GM19467 (cell line): Measurements from ENCODE around the gene ZFYVE9.
"Not testable (repeated sequence)": the region's sequence is repeated elsewhere in the genome, so short reads cannot be mapped to it uniquely, and the experiment has no call there.

ENCODE experiments used
- ATAC-seq: cut with Tn5 transposase; IDR thresholded peaks from one replicate; pipeline ENCODE4 v1.9.1; 2021; ENCODE audit warnings: mild to moderate bottlenecking, moderate library complexity; ENCODE audit not compliant: unreplicated experiment

Gene ZFYVE9

GRCh38 chr1:52141513-52142219 lies at the start of gene ZFYVE9:
Gene ZFYVE9 (plus strand): TSS chr1:52142089. CDS start chr1:52233207, 91,118 bp downstream.
- peak; percentile 63 for ATAC-seq

DNA sequence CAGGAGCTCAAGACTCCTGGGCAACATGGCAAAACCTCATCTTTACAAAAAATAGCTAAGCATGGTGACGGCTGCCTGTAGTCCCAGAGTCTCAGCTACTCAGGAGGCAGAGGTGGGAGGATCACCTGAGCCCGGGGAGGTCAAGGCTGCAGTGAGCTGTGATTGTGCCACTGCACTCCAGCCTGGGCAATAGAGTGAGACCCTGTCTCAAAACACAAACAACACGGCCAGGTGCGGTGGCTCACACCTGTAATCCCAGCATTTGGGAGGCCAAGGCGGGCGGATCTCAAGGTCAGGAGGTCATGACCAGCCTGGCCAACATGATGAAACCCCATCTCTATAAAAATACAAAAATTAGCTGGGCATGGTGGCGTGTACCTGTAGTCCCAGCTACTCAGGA lies 47.6 kb upstream of the ZFYVE9 start:
- not testable (repeated sequence) for ATAC-seq

GRCh38 chr1:52096216-52096615 lies 45.7 kb upstream of the ZFYVE9 start:
- ATAC-seq: no peak

DNA sequence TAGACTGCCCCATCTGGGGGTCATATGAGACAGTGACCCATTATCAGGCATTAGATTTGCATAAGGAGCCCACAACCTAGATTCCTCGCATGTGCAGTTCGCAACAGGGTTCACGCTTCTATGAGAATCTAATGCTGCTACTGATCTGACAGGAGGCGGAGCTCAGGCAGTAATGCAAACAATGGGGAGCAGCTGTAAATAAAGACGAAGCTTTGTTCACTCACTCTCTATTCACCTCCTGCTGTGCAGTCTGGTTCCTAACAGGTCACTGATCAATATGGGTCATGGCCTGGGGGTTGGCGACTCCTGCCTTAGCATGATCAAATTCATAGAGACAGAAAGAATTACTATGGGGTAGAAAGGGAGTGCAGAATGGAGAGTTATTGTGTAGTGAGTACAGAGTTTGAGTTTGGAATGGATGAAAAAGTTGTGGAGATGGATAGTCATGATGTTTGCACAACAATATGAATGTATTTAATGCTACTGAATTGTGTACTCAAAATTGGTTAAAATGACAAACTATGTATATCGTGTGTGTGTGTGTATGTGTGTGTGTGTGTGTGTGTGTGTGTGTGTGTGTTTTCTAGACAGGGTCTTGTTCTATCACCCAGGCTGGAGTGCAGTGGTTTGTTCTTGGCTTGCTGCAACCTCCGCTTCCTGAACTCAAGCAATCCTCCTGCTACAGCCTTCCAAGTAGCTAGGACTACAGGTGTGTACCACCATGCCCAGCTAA lies 43.6 kb upstream of the ZFYVE9 start:
- no peak for ATAC-seq

DNA sequence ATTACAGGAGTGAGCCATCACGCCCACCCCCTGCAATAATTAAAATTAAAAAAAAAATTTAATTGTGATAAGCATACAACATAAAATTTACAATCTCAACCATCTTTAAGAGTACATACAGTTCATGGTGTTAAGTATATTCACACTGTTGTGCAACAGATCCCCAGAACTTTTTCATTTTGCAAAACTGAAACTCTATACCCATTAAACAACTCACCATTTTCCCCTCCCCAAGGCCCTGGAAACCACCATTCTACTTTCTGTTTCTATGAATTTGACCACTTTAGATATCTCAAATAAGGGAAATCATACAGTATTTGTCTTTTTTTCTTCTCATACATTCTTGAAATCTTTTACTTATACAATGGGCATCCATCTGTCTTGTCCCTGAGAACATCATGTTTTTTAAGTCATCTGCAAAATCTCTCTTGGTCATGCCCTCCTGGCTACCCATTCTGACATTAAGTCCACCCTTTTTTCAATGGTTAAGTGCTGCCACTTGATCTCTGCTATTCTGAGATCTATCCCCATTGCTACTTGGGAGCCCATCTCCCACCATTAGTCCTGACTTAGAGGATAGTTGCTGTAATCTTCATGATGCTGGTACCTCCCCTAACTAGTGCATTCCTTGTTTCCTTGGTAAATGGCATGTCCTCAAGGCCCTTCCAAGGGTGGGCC lies 39.4 kb upstream of the ZFYVE9 start:
- ATAC-seq: peak; percentile 67

DNA sequence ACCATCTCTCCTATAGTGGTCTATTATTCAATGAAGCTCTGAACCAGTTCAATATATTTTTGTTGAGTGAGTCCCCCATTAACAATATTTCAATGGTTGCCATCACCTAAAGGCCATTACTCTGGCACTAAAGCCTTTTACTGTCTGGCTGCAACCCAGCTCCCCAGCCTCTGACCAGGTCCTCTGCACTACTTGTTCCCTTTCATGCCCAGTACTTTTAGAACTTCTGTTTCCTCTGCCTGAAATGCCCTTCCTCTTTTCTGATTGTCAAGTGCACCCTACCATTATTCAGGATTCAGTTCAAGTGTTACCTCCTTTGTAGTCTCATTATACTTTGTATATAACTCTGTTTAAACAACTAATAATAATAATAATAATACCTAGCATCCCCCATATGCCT lies 30.4 kb upstream of the ZFYVE9 start:
- no peak for ATAC-seq

DNA sequence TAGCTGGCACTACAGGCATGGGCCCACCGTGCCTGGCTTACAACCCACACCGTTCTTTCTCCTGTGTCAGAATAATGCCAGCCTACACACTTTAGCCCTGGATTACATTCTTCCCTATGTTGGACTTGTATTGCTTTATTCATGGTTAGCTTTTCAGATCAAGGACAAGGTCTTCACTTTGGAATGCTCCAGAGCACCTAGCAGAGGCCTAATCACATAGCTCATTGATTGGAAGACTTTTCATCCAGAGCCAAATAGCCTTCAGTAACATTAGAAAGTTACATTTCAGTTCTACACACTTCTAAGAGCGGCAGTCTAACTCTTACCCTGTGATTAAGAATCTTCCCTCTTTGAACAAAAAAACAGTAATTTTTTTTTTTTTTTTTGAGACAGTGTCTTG lies 29.4 kb upstream of the ZFYVE9 start:
- ATAC-seq: no peak

- ATAC-seq: no peak
Observed at GRCh38 chr1:52119301-52120079, 22.4 kb upstream of the ZFYVE9 start.

DNA sequence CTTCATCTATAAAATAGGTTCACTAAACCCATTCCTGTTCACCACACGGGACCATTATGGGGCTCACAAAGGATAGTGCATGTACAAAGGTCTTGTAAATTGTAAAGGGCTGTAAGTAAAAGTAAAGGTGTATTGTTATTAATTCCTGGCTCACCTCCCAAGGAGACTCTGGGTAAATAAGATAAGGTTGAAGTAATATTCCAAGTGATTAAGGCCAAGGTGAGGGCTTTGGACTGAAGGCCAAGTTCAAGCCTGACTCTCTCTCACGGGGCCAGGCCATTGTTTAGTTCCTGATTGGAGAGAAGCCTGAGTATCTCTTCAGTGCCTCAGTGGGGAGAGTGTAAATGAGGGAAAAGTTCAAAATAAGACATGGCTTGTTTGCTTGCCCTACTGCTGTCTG lies 19.5 kb upstream of the ZFYVE9 start:
- no peak for ATAC-seq

DNA sequence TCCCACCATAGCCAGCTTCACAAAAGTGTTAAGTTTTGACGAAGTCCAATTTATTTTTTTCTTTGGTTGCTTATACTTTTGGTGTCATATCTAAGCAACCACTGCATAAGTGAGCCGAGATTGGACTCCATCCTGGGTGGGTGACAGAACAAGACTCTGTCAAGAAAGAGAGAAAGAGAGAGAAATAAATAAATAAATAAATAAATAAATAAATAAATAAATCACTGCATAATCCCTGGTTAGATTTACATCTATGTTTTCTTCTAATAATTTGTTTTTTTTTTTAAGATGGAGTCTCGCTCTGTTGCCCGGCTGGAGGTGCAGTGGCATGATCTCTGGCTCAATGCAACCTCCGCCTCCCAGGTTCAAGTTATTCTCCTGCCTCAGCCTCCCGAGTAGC lies 18.3 kb upstream of the ZFYVE9 start:
- no peak for ATAC-seq

GRCh38 chr1:52125736-52126359 lies 16.0 kb upstream of the ZFYVE9 start:
- no peak for ATAC-seq

DNA sequence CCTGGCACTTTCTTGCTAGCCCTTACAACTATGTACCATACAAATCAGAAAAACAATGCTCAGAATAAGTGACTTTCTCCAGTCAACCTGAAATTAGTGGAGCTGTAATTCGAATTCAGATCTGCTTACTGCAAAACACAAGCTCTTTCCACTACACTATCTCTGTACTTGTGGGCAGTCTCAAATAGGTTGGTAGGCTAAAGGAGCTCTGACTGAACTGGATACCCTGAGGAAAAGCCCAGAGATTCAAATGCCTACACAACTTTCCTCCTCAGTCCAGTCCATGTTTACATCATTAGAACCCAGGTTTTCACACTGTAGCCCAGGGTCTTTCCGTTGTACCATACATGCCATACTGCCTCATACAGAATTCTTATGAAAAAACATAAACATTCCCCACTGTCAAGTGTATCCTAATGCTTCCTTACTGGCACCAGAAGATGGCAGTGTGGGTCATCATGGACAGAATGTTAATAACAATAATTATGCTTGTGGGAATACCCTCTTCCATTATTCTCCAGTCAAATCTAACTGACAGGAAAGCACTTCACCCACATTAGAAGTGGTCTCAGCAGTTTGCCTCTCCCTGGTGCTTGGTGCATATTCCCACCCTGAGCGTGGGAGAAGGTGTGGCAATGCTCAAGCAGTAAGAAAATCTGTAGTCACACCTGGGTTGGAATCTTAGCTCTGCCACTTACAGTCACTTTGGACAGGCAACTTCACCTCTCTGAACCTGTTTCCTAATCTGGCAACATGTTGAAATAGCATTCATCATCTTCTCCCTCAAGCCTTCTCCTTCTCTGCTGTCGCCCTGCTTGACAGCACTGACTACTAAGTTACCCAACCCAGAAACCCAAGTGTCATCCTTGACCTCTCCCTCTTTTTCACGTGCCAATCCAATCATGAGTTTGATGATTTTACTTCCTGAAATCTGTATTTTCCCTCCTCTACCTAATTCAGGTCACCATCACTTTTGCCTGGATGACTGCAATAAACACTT lies 14.4 kb upstream of the ZFYVE9 start:
- ATAC-seq: no peak

- ATAC-seq: peak; percentile 40
Observed at GRCh38 chr1:52139817-52140540, 1.9 kb upstream of the ZFYVE9 start.

DNA sequence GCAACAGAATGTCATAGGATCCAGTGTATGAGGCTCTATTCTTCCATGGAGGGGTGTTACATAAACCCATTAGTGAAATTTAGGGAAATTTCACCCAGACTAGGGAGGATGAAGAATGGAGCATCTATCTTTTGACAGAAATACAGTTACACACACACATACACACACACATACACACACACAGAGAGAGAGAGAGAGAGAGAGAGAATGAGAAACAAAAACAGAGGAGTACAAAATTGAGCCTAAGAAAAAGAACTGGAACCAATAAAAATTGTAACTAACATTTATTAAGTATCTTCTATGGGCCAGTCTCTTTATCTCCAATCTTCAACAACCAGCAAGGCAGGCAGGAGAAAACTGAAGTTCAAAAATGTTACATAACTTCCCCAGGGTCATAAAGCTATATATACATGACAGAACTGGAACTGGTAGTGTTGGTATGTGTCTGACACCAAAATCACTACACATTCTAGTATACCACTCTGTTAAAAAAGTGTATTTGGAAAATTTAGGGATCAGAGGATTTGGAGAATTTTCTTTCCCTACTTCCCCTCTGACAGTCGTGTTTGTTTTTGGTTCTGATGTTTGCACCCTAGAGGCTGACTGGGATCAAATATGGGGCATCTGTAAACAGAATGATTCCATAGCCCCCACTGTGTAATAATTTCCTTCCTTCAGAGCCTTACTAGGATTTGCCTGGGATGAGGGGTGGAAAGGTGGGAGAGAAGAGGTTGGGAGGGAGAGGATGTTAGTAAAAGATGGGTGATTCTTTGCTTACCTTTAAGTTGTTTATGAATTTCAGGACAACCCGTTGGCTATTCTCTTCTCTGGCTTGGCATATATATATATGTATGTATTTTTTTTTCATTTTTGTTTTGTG lies 1.0 kb upstream of the ZFYVE9 start:
- ATAC-seq: no peak

GRCh38 chr1:52142220-52143183 lies 613 bp downstream of the ZFYVE9 start:
- peak; percentile 46 for ATAC-seq

GRCh38 chr1:52145137-52145536 lies 3.2 kb downstream of the ZFYVE9 start:
- no peak for ATAC-seq

GRCh38 chr1:52150445-52150844 lies 8.6 kb downstream of the ZFYVE9 start:
- not testable (repeated sequence) for ATAC-seq
